Kidney tubule cell (primary cell): ENCODE data around the gene GOLGA6L9.
"Not testable (repeated sequence)": the region's sequence is repeated elsewhere in the genome, so short reads cannot be mapped to it uniquely, and the experiment has no call there.

ENCODE experiments used
- DNase-seq: peaks from one replicate; pipeline ENCODE4 v3.0.0-alpha.2; 2018; ENCODE audit warnings: low spot score

Gene GOLGA6L9

DNA sequence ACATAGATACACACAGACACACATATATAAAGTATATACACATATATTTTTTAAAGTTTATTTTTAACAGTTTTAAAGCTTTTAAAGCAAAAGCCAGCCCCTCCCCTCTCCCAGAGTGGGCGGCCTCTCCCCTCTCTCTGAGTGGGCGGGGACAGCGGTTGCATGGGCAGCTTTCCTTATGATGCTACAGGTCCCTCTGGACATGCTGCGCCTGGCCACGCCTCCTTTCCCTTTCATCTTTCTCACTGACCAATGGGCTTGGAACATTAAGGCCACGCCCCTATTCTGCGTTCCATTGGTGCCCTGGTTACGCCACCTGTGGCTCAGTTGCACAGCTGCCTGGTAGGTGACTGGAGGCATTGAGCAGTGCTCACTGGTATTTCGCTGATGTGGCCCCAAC is at the start of gene GOLGA6L9:
TSS of gene GOLGA6L9 (plus strand) at position 124 of the 400 bp plus-strand sequence. CDS start at position 388, 264 bp downstream.
- DNase-seq = not testable (repeated sequence)

DNA sequence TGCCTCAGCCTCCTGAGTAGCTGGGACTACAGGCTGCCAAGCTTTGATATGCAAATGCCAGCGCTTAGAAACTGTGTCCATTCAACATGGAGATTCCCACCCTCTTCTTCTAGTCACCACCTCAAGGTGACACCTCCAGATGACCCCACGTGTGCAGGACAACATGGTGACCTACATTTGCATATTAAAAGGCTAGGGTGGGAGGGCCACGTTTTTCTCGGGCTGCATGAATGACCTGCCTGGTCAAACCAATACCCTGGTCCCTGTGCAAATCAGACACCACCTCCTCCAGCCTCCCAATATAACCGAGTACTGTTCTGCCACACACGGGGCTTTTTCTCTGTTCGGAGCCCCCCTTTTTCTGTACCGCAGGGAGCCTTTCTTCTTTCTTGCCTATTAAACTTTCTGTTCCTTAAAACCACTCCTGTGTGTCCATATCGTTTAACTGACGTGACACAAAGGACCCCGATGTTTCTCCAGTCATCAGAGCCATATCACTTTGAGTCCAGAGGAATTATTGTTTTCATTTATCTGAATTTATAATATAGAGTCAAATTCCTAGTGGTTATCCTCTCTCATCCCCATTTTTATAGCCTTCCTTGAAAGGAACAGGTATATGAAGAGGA is 48.2 kb upstream of the GOLGA6L9 start:
- not testable (repeated sequence) for DNase-seq

- not testable (repeated sequence) for DNase-seq
Measured at GRCh38 chr15:82387209-82387608, 42.4 kb upstream of the GOLGA6L9 start.

GRCh38 chr15:82390152-82390551 is 39.5 kb upstream of the GOLGA6L9 start:
- DNase-seq = not testable (repeated sequence)

GRCh38 chr15:82392077-82392476 is 37.5 kb upstream of the GOLGA6L9 start:
- not testable (repeated sequence) for DNase-seq

DNA sequence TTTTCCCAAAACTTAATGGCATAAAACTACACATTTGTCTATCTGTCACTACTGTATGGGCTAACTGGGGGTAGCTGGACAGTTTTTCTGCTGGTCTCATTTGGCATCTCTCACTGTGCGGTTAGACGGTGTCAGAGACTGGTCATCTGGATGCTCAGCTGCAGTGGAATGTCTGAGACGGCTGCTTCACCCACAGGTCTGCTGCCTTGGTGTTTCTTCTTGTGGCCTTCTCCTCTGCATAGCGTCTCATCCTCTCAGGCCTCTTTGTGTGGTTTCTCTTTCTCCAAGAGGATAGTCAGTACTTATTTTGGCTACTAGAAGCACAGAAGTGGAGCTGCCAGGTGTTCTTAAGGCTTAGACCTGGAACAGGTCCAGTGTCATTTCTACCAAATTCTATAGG is 35.9 kb upstream of the GOLGA6L9 start:
- DNase-seq = peak; percentile 73

DNA sequence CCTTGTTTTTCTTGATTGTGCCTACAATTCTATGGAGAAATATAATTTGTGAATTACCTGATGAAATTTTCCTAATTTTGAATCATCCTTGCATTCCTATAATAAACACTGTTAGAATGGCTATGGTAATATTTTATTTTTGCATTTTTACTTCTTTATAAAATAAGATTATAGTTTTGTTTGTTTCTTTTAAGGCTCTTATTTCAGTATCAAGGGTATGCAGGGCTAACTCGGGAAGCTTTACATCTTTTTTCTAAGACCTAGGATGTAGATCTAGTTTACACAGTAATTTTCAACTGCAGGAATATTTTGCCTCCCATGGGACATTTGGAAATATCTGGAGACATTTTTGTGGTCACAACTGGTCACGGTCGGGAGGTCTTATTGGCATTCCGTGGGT is 33.8 kb upstream of the GOLGA6L9 start:
- not testable (repeated sequence) for DNase-seq

GRCh38 chr15:82397817-82398216 is 31.8 kb upstream of the GOLGA6L9 start:
- DNase-seq = no peak

DNA sequence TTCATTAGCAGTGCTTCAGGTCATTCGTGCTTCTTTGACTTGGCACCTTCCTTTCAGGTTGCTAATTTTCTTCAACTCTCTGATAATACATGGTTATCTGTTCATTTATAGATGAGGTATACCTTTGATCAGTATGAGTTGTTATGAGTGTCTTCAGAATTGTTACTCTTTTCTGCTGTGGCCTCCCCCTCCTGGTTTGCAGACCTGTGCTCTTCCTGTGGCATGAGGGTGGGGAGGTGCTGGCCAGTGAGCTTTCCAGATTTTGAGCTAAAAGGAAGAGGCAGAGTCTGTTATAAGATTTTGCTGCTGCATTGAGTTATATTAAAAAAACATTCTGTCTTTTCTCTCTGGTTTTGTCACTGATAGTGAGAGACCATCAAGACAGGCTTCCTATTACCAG is 30.8 kb upstream of the GOLGA6L9 start:
- DNase-seq = no peak

- not testable (repeated sequence) for DNase-seq
Measured at GRCh38 chr15:82399366-82400103, 30.1 kb upstream of the GOLGA6L9 start.

GRCh38 chr15:82401918-82402317 is 27.7 kb upstream of the GOLGA6L9 start:
- not testable (repeated sequence) for DNase-seq

- not testable (repeated sequence) for DNase-seq
Measured at GRCh38 chr15:82402341-82402740, 27.3 kb upstream of the GOLGA6L9 start.

DNA sequence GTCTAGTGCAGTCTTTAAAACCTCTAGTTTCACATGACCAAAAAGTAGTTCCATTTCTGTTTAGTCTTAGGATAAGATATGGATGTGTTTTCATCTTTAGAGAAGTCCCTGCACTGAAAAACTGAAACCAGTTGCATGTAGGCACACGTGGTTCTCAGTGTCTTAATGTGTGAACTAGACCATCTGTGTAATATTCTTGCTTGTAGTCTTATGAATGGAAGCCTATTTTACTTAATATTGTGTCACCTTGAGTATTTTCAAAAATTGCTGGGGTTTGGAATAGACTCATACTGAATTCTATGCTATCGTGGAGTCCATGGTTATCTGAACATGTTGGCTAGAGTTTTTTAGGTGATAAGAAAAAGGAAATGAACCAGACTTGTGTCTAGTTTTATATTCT is 23.4 kb upstream of the GOLGA6L9 start:
- not testable (repeated sequence) for DNase-seq

- not testable (repeated sequence) for DNase-seq
Measured at GRCh38 chr15:82410306-82410705, 19.3 kb upstream of the GOLGA6L9 start.

DNA sequence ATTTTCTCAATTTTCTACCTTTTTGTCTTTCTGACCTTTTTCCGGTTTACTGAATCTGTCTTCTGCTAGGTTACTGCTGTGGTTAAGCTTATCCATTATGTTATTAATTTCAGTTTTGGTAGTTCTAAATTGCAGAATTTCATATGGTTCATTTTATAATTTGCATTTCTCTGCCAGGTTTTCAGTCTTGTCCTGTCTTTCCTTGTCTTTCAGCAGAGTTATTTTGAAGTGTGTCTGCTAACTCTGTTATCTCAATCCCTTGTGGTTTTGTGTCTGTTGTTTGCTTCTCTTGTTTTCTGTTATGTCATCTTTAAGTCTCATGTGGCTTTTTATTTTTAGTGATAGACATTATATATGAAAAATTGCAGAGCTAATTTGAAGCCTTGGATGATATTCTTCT is 18.0 kb upstream of the GOLGA6L9 start:
- DNase-seq = not testable (repeated sequence)

DNA sequence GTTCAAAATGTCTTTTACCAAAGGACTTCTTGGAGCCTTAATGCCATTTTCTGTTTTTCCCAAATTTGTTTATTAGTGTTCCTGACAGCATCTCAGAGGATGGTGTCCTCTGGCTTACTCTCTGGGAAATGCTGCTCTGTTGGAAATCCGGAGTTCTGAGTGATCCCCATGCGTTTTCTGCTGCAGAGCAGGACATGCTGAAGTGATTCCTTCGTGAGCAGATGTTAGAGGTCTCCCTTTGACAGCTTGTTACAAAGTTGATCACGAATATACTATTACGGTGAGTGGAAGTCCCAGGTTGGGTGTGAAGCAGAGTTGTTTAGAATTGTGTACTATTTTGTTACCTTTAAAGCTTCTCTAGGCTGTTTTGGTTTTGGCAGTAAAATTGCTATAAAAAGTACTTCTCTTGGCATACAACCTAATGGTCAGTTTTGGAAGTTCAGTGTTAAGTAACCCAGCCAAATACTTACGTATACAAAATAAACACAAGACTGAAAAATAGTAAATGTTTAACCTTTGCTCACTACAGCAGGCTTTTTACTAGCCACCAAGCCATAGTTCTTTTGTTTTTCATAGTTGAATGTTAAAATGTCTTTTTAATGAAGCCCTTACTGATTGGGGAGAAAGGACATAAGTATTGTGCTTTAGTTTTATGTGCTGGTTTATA is 15.0 kb upstream of the GOLGA6L9 start:
- peak; percentile 50 for DNase-seq

- not testable (repeated sequence) for DNase-seq
Measured at GRCh38 chr15:82420516-82420915, 9.1 kb upstream of the GOLGA6L9 start.

DNA sequence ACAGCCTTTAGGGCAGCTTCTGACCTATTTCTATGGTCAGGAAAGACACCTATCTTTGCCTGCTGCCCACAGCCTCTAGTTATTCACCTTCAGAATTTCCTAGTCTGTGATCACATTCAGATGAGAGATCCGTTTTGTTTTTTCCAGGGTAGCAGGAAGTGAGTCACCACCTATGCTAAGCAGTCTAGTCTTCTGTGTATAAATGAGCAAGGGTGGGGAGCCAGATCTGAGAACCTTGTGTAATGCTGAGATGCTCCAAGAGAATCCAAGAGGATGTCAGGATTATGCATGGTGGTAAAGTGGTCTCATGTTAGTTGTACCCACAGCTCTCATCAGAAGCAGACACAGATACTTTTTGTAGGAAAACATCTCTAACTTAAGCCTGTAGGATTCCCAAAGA is 8.7 kb upstream of the GOLGA6L9 start:
- DNase-seq = not testable (repeated sequence)

- DNase-seq = not testable (repeated sequence)
Measured at GRCh38 chr15:82427117-82427516, 2.5 kb upstream of the GOLGA6L9 start.

DNA sequence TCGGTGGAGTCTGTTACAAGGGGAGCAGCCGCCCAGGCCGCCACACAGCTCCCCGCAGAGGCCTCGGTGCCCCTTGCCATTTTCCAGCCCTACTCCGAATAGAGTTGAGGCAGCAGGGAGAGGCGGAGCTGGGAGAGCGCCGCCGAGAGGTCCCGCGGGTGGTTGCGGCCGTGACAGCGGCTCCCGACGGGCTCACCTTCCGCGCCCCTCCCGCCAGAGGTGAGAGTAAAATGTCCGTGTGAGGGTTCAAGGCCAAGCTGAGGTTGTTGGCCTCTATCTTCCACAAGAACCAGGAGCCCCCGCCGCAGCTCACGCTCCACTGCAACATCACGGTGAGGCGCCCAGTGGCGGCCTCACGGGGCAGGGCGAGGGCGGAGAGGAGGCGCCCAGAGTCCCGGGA is 15.8 kb downstream of the GOLGA6L9 start:
- DNase-seq = not testable (repeated sequence)

GRCh38 chr15:82457336-82457735 is 27.7 kb downstream of the GOLGA6L9 start:
- DNase-seq = not testable (repeated sequence)

GRCh38 chr15:82465629-82466028 is 36.0 kb downstream of the GOLGA6L9 start:
- not testable (repeated sequence) for DNase-seq

DNA sequence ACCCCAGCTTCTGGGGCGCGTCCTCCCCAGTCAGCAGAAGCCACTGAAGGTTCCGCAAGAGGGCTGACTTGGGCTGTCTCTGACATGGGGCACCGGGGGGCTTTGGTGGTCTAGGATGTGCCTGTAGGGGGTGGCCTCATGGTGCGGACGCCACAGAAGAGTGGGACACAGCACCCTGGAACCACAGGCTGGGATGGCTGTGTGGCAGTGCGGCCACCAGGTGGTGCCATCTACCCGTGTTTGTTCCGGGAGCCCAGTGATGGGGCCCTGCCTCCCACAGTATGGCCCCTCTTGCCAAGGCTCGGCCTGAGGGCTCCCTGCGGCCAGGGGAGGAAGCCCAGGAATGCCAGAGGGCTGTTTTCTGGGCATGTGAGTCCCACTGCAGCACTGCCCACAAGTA is 38.6 kb downstream of the GOLGA6L9 start:
- DNase-seq = not testable (repeated sequence)
